Endodermal cell (in vitro differentiated cells): ENCODE results near the gene LSM12. TPM values are rescaled to one million over a fixed set of nuclear protein-coding genes. Genes with fewer than 3 reads are reported as not detected.

Source experiments
- DNase-seq: peaks from one replicate; pipeline ENCODE4 v3.0.0-alpha.2; 2017
- H3K27ac ChIP-seq: 2 replicates; pipeline ENCODE4 v1.5.1; 2013; ENCODE audit warnings: mild to moderate bottlenecking, low read depth, low read length, moderate library complexity
- H3K27me3 ChIP-seq: 2 replicates; pipeline ENCODE4 v1.6.1; 2013; ENCODE audit warnings: mild to moderate bottlenecking, low read length, moderate library complexity; ENCODE audit not compliant: insufficient read depth, control insufficient read depth, poor library complexity, severe bottlenecking
- H3K36me3 ChIP-seq: 2 replicates; pipeline ENCODE4 v1.7.0; 2013; ENCODE audit warnings: mild to moderate bottlenecking, low read length, moderate library complexity; ENCODE audit not compliant: control insufficient read depth, insufficient read depth
- H3K4me1 ChIP-seq: one replicate; pipeline ENCODE4 v1.7.0; 2013; ENCODE audit warnings: low read length; ENCODE audit not compliant: control insufficient read depth, insufficient read depth
- H3K4me3 ChIP-seq: 2 replicates; pipeline ENCODE4 v1.5.1; 2013; ENCODE audit warnings: mild to moderate bottlenecking, low read length, moderate library complexity
- H3K9ac ChIP-seq: 2 replicates; pipeline ENCODE4 v1.6.1; 2013; ENCODE audit warnings: mild to moderate bottlenecking, low read length, moderate library complexity; ENCODE audit not compliant: poor library complexity, severe bottlenecking; ENCODE audit errors: extremely low read depth
- H3K9me3 ChIP-seq: 2 replicates; pipeline ENCODE4 v1.6.1; 2013; ENCODE audit warnings: mild to moderate bottlenecking, low read length, moderate library complexity; ENCODE audit not compliant: control insufficient read depth
- H3K27ac Mint-ChIP-seq: 2 replicates; pipeline ENCODE4 v1.8.0; 2020; ENCODE audit warnings: mixed read lengths
- H3K27me3 Mint-ChIP-seq: 2 replicates; pipeline ENCODE4 v1.8.0; 2021; ENCODE audit warnings: mild to moderate bottlenecking, mixed read lengths; ENCODE audit not compliant: insufficient read depth
- H3K36me3 Mint-ChIP-seq: 2 replicates; pipeline ENCODE4 v1.8.0; 2020; ENCODE audit warnings: low read depth, mixed read lengths
- H3K4me1 Mint-ChIP-seq: 2 replicates; pipeline ENCODE4 v1.8.0; 2020; ENCODE audit warnings: mixed read lengths
- H3K4me3 Mint-ChIP-seq: 2 replicates; pipeline ENCODE4 v1.8.0; 2020; ENCODE audit warnings: mild to moderate bottlenecking, moderate library complexity, mixed read lengths
- H3K9me3 Mint-ChIP-seq: 2 replicates; pipeline ENCODE4 v1.8.0; 2020; ENCODE audit warnings: mild to moderate bottlenecking, mixed read lengths
- CTCF ChIP-seq: fragments of 200-600 bp; sonication (generic); conservative IDR thresholded peaks from 2 replicates; pipeline ENCODE4 v1.5.0; 2021; ENCODE audit warnings: antibody characterized with exemption, mild to moderate bottlenecking
- WGBS, 2 experiments: methylation state at CpG; one replicate each; pipeline versions ENCODE4 v1.1.5 to v1.1.7; 2013; ENCODE audit warnings: missing lambda C conversion rate in 2 of 2, mixed read lengths in 1 of 2; ENCODE audit not compliant: insufficient coverage in 1 of 2, insufficient read length in 1 of 2; 5-methylcytosine and 5-hydroxymethylcytosine counted together
- long read RNA-seq, 4 experiments: library from polyadenylated mRNA in 2 of 4; library from RNA in 1 of 4; library from capped mRNA in 1 of 4; stranded (forward) in 3 of 4; unstranded in 1 of 4; transcript quantifications; one replicate each; pipeline ENCODE4 v2.0.0, GENCODE V29; 2020 to 2021; ENCODE audit warnings: inconsistent platforms in 1 of 4
- polyA plus RNA-seq, 2 experiments: library from polyadenylated mRNA; stranded (reverse); fragments of 50-300 nt; gene quantifications; one replicate each; pipeline ENCODE4 v1.2.3, GENCODE V29; 2013
- total RNA-seq, 2 donors: library from RNA; stranded (reverse); fragmentation: NEBNext Ultra II Directional in 1 of 2; extraction: Animal tissue kit (Norgen Biotek cat#: 25700) in 1 of 2; gene quantifications; 2 replicates in 1 of 2; 3 replicates in 1 of 2; pipeline ENCODE4 v1.2.1, GENCODE V29; 2021

LSM12 gene
- total RNA-seq, result 100 to 1,000 TPM in 1 of 2 donors, 10 to 100 TPM in 1; 97.7 to 102 TPM
- 59.9 TPM for polyA plus RNA-seq (2013, experiment 1 of 2)
- polyA plus RNA-seq (2013, experiment 2 of 2), result 53.1 TPM
- long read RNA-seq, experiment 1, transcript LSM12-201 (5 exons, 2,308 nt), result major isoform, 11 of 25 reads
- long read RNA-seq, experiment 1, partial matches to known transcripts, result 2 of 25 reads
- long read RNA-seq, experiment 1, other reads (novel, unspliced or antisense), result 12 of 25 reads
- long read RNA-seq, experiment 2, transcript LSM12-201 (5 exons, 2,308 nt), result major isoform, 152 of 167 reads
- long read RNA-seq, experiment 2, partial matches to known transcripts, result 1 of 167 reads
- long read RNA-seq, experiment 2, other reads (novel, unspliced or antisense), result 11 of 167 reads
- long read RNA-seq, experiment 3, transcript LSM12-201 (5 exons, 2,308 nt), result major isoform, 159 of 196 reads
- long read RNA-seq, experiment 3, partial matches to known transcripts, result 4 of 196 reads
- long read RNA-seq, experiment 3, other reads (novel, unspliced or antisense), result 32 of 196 reads
- long read RNA-seq, experiment 4, transcript LSM12-201 (5 exons, 2,308 nt), result major isoform, 30 of 34 reads
- long read RNA-seq, experiment 4, partial matches to known transcripts, result 0 of 34 reads
- long read RNA-seq, experiment 4, other reads (novel, unspliced or antisense), result 4 of 34 reads

DNA sequence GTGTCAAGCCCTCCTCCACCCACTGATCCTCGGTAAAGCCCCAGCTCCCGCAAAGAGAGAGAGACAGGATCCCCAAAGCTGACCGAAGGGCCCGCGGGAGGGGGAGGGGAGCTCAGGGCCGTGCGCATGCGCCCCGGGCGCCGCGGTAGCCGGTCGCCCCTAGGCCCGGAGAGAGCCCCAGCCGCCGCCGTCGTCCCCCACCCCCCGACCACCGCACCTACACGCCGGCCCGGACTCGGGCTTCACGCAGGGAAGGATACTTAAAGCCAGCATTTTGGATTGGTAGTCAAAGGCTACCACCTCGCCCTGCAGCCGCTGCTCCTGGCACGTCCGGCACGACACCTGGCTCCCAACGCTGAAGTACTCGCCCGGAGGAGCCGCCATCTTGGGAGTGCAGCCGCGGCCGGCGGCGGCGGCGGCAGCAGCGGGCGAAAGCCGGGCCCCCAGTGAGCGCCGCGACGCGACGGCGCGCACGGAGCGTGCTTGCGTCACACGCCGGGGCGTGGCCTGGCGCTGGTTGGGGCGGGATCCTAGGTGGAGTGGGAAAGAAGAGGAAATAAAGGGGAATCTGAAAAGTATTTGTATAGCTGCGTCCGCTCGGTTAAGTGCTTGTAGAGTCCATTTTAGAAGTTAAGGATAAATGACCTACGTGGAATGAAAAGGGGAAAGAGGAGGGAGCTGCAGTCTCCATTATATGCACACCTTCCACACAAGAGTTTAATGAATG, at the start of gene LSM12:
Gene LSM12 (minus strand): TSS at position 468 of the 727 bp plus-strand sequence. CDS start 84 bp downstream, at position 384.
- 0% methylated on average over 11 to 62 of the region's 65 CpGs for WGBS, 2 experiments
- Mint-ChIP-seq H3K9me3 (no peaks in the 10 kb centered on the region), H3K27me3 (no peaks in the 10 kb centered on the region), H3K36me3 (peaks cover 31% of the 10 kb centered on the region), H3K4me1 (peaks cover 21% of the 10 kb centered on the region), H3K4me3 (peak within 1 kb of the TSS; percentile 81), H3K27ac (peak within 1 kb of the TSS; percentile 88)
- Histone ChIP-seq H3K9me3 (no peaks in the 10 kb centered on the region), H3K4me3 (peak within 1 kb of the TSS; percentile 100), H3K36me3 (peaks cover 26% of the 10 kb centered on the region), H3K27me3 (no peaks in the 10 kb centered on the region), H3K27ac (peak within 1 kb of the TSS; percentile 98), H3K9ac (peak within 1 kb of the TSS; percentile 94), H3K4me1 (peaks cover 3% of the 10 kb centered on the region)
- TF ChIP-seq CTCF, result no peak
- peak; percentile 99 for DNase-seq

DNA sequence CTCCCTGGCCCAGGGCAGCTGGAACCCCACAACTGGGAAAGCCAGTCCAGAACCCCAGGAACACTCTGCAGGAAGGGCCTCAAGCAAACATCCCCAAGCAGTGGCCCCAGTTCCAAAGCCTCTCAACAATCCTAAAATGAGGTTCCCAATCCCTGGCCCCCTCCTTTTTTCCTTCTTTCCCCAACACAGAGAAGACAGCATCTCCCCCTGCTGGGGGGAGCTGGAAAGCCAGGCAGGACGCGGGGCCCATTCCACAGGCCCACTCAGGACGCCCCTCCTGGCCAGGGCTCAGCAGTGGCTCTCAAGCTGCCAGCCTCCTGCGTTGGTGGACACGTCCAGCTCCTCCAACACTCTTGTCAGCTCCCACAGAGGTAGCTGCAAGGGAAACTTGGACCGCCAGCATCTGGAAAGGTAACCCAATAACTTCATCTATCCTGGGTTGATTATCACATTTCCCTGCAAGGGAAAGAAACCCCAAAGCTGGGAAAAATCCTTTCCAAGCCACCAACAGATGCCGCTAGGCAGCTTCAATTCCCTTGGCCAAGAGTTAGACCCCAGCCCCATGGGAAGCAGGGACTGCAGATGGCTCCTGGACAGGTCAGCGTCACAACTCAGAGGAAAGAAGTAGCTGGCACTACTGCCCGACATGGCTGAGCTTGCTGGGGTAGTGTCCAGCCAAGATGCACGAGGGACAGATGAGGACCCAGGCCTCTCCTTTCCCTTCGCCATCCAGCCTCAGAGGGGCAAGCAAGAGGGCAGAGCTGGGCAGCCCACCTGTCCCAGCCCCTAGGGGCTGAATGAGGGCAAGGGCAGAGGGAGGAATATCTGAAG, 49.3 kb upstream of the LSM12 start:
- Mint-ChIP-seq H3K27me3 (no peaks in the 10 kb centered on the region), H3K36me3 (peaks cover 20% of the 10 kb centered on the region), H3K4me3 (no peak overlapping the region), H3K9me3 (no peaks in the 10 kb centered on the region), H3K27ac (peak overlapping the region; percentile 21), H3K4me1 (peaks cover 31% of the 10 kb centered on the region)
- Histone ChIP-seq H3K4me1 (peaks cover 17% of the 10 kb centered on the region), H3K27me3 (no peaks in the 10 kb centered on the region), H3K9me3 (no peaks in the 10 kb centered on the region), H3K9ac (no peak overlapping the region), H3K4me3 (no peak overlapping the region), H3K27ac (no peak overlapping the region), H3K36me3 (peaks cover 27% of the 10 kb centered on the region)
- WGBS, 2 experiments, result 67 to 77% methylated on average over 10 to 11 of the region's 11 CpGs
- TF ChIP-seq CTCF, result peak; percentile 85
- peak; percentile 88 for DNase-seq
